GM23248 (cell line): ENCODE measurements around the gene BAG2. TPM values are rescaled to one million over a fixed set of nuclear protein-coding genes. Genes with fewer than 3 reads are reported as not detected.

ENCODE experiments used
- DNase-seq: peaks from one replicate; pipeline ENCODE4 v3.0.0-alpha.2; 2015
- H2AFZ ChIP-seq: fragments of 200-600 bp; sonication (generic); 2 replicates; pipeline ENCODE4 v1.6.1; 2016; ENCODE audit warnings: antibody characterized with exemption
- H3F3A ChIP-seq: fragments of 200-600 bp; sonication (generic); 2 replicates; pipeline ENCODE4 v1.6.1; 2016; ENCODE audit warnings: mild to moderate bottlenecking, antibody characterized with exemption, mixed run types; ENCODE audit not compliant: insufficient read depth
- H3K27ac ChIP-seq: fragments of 200-600 bp; sonication (generic); 2 replicates; pipeline ENCODE4 v1.5.1; 2016; ENCODE audit warnings: mild to moderate bottlenecking
- H3K27me3 ChIP-seq: fragments of 200-600 bp; sonication (generic); replicated peaks from 2 replicates; pipeline ENCODE4 v1.6.1; 2016; ENCODE audit warnings: mild to moderate bottlenecking; ENCODE audit not compliant: insufficient read depth
- H3K36me3 ChIP-seq: fragments of 200-600 bp; sonication (generic); 2 replicates; pipeline ENCODE4 v1.6.1; 2016; ENCODE audit warnings: low read depth, mild to moderate bottlenecking
- H3K4me1 ChIP-seq: fragments of 200-600 bp; sonication (generic); 2 replicates; pipeline ENCODE4 v1.6.1; 2016; ENCODE audit warnings: mild to moderate bottlenecking; ENCODE audit not compliant: insufficient read depth
- H3K4me2 ChIP-seq: fragments of 200-600 bp; sonication (generic); one replicate; pipeline ENCODE4 v1.6.1; 2016; ENCODE audit warnings: mild to moderate bottlenecking; ENCODE audit not compliant: unreplicated experiment
- H3K4me3 ChIP-seq: fragments of 200-600 bp; sonication (generic); 2 replicates; pipeline ENCODE4 v1.5.1; 2016; ENCODE audit warnings: mild to moderate bottlenecking
- H3K79me2 ChIP-seq: fragments of 200-600 bp; sonication (generic); 2 replicates; pipeline ENCODE4 v1.6.1; 2016; ENCODE audit warnings: mild to moderate bottlenecking; ENCODE audit not compliant: insufficient read depth
- H3K9ac ChIP-seq: fragments of 200-600 bp; sonication (generic); 2 replicates; pipeline ENCODE4 v1.6.1; 2016; ENCODE audit warnings: mild to moderate bottlenecking
- H3K9me2 ChIP-seq: fragments of 200-600 bp; sonication (generic); 2 replicates; pipeline ENCODE4 v1.6.1; 2016; ENCODE audit warnings: mixed run types, mild to moderate bottlenecking, moderate library complexity; ENCODE audit not compliant: insufficient read depth
- H3K9me3 ChIP-seq: fragments of 200-600 bp; sonication (generic); one replicate; pipeline ENCODE4 v1.6.1; 2017; ENCODE audit warnings: low read depth
- H4K20me1 ChIP-seq: fragments of 200-600 bp; sonication (generic); 2 replicates; pipeline ENCODE4 v1.6.0; 2016; ENCODE audit not compliant: insufficient read depth
- EZH2 ChIP-seq: fragments of 200-600 bp; sonication (generic); IDR thresholded peaks from 2 replicates; pipeline ENCODE4 v1.6.1; 2018; ENCODE audit warnings: antibody characterized with exemption, mild to moderate bottlenecking; ENCODE audit not compliant: insufficient read depth, poor library complexity, severe bottlenecking
- EZH2phosphoT487 ChIP-seq: fragments of 200-600 bp; sonication (generic); IDR thresholded peaks from 2 replicates; pipeline ENCODE4 v1.6.1; 2018; ENCODE audit warnings: antibody characterized with exemption, moderate library complexity, mild to moderate bottlenecking, low read depth; ENCODE audit not compliant: insufficient read depth
- WGBS, 2 experiments: methylation state at CpG; one replicate each; pipeline ENCODE4 v1.1.6; 2015 to 2017; ENCODE audit warnings: low lambda C conversion rate in 2 of 2, low coverage in 1 of 2; ENCODE audit errors: missing lambda C conversion rate in 2 of 2; 5-methylcytosine and 5-hydroxymethylcytosine counted together
- in situ Hi-C: fragments of 300-500 bp; cut with MboI; formaldehyde crosslinking; loops from 2 replicates; pipeline ENCODE4 v1.15.0; 2020
- polyA plus RNA-seq: library from polyadenylated mRNA; unstranded; fragments of >200 nt; fragmentation: Nextera tagmentation; extraction: Ambion mirVana; gene quantifications from 2 replicates; pipeline ENCODE4 v1.2.1, GENCODE V29; 2016
- total RNA-seq: library from RNA; depleted of rRNA; stranded (reverse); fragments of >200 nt; shearing (Covaris generic); gene quantifications from 2 replicates; pipeline ENCODE4 v1.2.3, GENCODE V29; 2014

The BAG2 gene
- total and polyA plus RNA-seq, 2 experiments from 2014 or later, result 33.4 to 40.1 TPM

- Histone ChIP-seq H3K9me2 (no peaks in the 10 kb centered on the region), H3K4me3 (no peak overlapping the region), H3K9ac (no peak overlapping the region), H3K79me2 (peaks cover 97% of the 10 kb centered on the region), H4K20me1 (no peaks in the 10 kb centered on the region), H3K9me3 (no peaks in the 10 kb centered on the region), H3F3A (peaks cover 95% of the 10 kb centered on the region), H2AFZ (no peak overlapping the region), H3K4me2 (no peak overlapping the region), H3K4me1 (peaks cover 31% of the 10 kb centered on the region), H3K27me3 (no peaks in the 10 kb centered on the region), H3K27ac (peak overlapping the region; percentile 27), H3K36me3 (peaks cover 55% of the 10 kb centered on the region)
- in situ Hi-C loops, result no loop called here
- no peak for DNase-seq
- WGBS, 2 experiments, result 76 to 88% methylated on average over 2 of the region's 2 CpGs
- TF ChIP-seq EZH2 (no peak), EZH2phosphoT487 (no peak)
Measured at GRCh38 chr6:57182017-57182432, 9.9 kb downstream of the BAG2 start.

GRCh38 chr6:57183336-57183735, 11.2 kb downstream of the BAG2 start:
- H3K27ac ChIP-seq, result peak overlapping the region; percentile 11; the same call in 1 of the 2 replicates

GRCh38 chr6:57190140-57190539, 18.0 kb downstream of the BAG2 start:
- H3K4me3 ChIP-seq, result no peak overlapping the region
- no peak overlapping the region for H2AFZ ChIP-seq
- no peaks in the 10 kb centered on the region for H4K20me1 ChIP-seq
- peaks cover 84% of the 10 kb centered on the region for H3F3A ChIP-seq
- 0 out of 2 replicates have a peak overlapping the region, but pooled peaks have one; percentile 1 for H3K27ac ChIP-seq
- TF ChIP-seq EZH2phosphoT487 (no peak), EZH2 (no peak)
- no peak overlapping the region for H3K4me2 ChIP-seq
- no peaks in the 10 kb centered on the region for H3K9me3 ChIP-seq
- WGBS, 2 experiments, result 59 to 65% methylated on average over 2 of the region's 2 CpGs
- H3K79me2 ChIP-seq, result peaks cover 68% of the 10 kb centered on the region
- H3K9ac ChIP-seq, result no peak overlapping the region
- in situ Hi-C loops, result no loop called here
- H3K9me2 ChIP-seq, result no peaks in the 10 kb centered on the region
- H3K27me3 ChIP-seq, result no peaks in the 10 kb centered on the region
- peaks cover 69% of the 10 kb centered on the region for H3K36me3 ChIP-seq
- DNase-seq, result peak; percentile 64
- H3K4me1 ChIP-seq, result peaks cover 23% of the 10 kb centered on the region; the same call in 1 of the 2 replicates

More at GRCh38 chr6:57183336-57183735, 11.2 kb downstream of the BAG2 start:
- no peak for TF ChIP-seq EZH2
- no peak for TF ChIP-seq EZH2phosphoT487
- Histone ChIP-seq H2AFZ (no peak overlapping the region), H3K9ac (no peak overlapping the region), H3K4me3 (no peak overlapping the region), H3K4me1 (peaks cover 24% of the 10 kb centered on the region), H3K79me2 (peaks cover 96% of the 10 kb centered on the region), H3K36me3 (peaks cover 67% of the 10 kb centered on the region), H3K27me3 (no peaks in the 10 kb centered on the region), H3F3A (peaks cover 95% of the 10 kb centered on the region), H4K20me1 (no peaks in the 10 kb centered on the region), H3K9me3 (no peaks in the 10 kb centered on the region), H3K9me2 (no peaks in the 10 kb centered on the region), H3K4me2 (no peak overlapping the region)
- WGBS, 2 experiments, result 97 to 98% methylated on average over 2 of the region's 2 CpGs
- in situ Hi-C loops, result no loop called here
- DNase-seq, result no peak

GRCh38 chr6:57193177-57193576, 21.1 kb downstream of the BAG2 start:
- Histone ChIP-seq H3F3A (peaks cover 75% of the 10 kb centered on the region), H3K9ac (no peak overlapping the region), H3K4me1 (peaks cover 19% of the 10 kb centered on the region; the same call in 1 of the 2 replicates), H4K20me1 (no peaks in the 10 kb centered on the region), H3K27me3 (no peaks in the 10 kb centered on the region), H2AFZ (no peak overlapping the region), H3K4me2 (no peak overlapping the region), H3K9me3 (no peaks in the 10 kb centered on the region), H3K79me2 (peaks cover 70% of the 10 kb centered on the region), H3K27ac (peak overlapping the region; percentile 21; the same call in 1 of the 2 replicates), H3K9me2 (no peaks in the 10 kb centered on the region), H3K36me3 (peaks cover 47% of the 10 kb centered on the region), H3K4me3 (no peak overlapping the region)
- TF ChIP-seq EZH2phosphoT487, result no peak
- TF ChIP-seq EZH2, result no peak
- DNase-seq, result peak; percentile 36
- in situ Hi-C loops, result no loop called here
